NCI-H1436 (cell line): Measurements from ENCODE around the gene AFF2.
A peak's percentile ranks its signal among the peaks of the same experiment; 100 is the strongest.
"Not testable (repeated sequence)": the region's sequence is repeated elsewhere in the genome, so short reads cannot be mapped to it uniquely, and the experiment has no call there.

ENCODE experiments used
- DNase-seq: peaks from one replicate; lab custom pipeline; 2025; lab: John Stamatoyannopoulos, UW

Gene AFF2

DNA sequence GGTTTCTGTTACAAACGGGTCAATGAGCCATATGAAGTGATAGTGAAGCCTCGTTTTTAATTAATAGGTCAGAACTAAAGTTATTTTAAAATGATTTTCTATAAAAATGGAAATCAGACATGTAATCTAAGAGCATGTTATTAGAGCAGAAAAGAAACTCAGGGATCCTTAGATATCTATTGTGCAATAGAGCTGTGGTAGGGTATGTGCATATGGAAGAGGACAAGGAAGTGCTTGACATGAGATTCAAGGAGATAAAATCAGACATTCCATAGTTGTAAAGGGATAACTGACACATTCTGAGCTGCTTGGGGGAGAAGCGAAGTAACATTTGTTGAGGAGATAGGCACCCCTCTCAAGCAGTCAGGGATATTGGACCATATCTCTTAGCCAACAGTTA lies 143.0 kb downstream of the AFF2 start:
- no peak for DNase-seq

DNA sequence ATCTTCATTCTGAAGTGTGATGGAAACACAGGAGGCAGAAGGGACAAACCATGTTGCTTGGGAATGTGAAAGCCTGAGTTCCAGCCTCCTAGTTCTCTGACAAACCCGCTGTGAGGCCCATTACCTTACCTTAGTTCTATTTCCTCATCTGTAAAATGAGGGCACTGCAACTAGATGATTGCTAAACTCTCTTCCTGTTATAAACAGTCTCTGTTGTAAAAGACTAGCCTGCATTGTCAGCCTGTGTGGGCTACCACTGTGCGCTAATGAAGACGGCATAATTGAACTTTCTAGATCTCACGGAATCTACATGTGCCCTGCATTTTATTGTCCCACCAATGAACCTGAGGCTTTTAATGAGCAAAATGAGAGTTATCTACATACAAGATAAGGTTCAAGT lies 147.2 kb downstream of the AFF2 start:
- no peak for DNase-seq

DNA sequence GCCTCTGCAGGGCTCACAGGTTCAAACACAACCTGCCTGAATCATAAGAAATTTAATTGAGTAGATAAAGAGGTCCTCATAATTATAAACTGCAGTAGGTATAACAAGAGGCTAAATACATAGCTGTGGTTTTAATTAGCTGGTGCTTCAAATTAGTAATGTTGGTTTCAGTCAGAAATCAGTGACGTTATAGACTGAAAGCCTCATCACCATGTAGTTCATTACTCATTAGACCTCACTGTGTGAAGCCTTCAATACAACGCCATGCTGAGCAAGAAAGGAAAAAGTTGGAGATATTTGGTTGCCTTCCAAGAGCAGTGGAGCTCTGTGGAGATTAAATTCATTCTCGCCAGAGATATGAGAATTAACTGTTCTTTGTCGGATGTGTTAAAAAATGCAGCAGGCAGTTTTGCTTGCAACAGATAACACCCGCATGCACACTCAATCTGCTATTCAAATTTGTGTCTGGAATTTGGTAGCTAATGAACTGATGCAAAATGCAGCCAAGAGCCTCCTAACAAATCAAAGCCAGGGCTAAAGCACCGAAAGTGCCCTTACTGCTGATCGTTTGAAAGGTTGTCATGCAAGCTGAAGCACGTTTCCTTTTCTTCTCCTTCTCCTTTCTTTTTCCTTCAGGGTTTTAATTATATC lies 148.9 kb downstream of the AFF2 start:
- DNase-seq = no peak

DNA sequence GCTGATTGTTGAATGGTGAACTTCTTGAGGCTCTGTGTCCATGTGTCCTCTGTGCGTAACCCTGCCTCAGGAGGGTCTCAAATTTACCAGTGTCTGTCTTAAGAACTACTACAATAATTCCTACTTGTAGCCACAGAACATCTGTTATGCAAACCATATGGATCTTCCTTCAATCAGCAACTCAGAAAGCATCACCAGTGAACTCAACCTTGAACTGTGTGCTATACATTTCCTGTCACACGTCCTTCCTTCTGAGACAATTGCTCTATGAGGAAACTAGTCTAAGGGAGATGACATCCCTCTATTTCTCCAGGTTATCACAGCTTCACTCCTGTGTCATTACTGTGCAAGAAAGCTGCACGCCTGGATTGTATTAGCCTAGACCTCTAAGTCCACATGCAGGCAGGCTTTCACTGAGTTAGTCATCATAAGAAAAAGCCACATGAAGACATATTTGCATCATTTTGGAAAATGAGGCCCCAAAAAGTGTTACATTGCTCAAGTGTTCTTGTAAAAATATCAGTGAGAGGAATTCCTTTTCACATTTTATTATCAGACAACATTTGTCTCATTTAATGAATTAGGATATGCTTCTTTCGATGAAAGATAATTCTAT lies 157.8 kb downstream of the AFF2 start:
- no peak for DNase-seq

DNA sequence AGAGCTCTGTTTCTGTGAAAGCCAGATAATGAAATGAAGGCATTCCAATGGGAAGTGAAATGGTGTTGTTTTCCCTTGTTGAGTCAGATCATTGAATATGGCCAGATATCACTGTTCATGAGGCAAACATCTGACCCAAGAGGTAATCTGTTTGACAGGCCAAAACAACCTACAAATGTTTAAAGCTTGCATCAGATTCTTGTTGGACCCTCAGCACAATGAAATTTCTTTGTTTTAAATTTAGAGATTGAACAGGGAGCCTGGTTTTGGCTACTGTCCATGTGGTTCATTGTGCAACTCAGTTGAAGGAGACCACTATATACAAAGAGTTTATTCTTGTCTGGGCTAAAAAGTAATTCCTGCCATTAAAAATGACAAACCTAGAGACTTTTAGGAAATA lies 159.1 kb downstream of the AFF2 start:
- no peak for DNase-seq

DNA sequence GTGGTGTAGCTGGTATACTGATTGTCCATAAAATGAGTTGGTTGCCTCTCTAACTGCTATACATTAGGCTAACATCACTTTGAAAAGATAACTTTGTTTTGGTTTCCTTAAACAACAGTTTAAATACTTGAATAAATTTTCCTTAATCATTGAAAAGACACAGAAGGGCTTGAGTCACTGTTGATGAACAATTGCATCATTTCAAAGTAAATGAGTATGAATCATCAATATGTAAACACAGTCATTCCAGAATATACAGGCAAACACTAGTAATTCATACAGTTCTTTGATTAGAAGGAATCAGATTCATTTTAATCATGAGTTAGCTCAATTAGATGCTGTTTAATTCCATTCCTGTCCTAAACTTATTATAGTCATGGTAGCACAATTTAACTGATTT lies 160.6 kb downstream of the AFF2 start:
- no peak for DNase-seq

DNA sequence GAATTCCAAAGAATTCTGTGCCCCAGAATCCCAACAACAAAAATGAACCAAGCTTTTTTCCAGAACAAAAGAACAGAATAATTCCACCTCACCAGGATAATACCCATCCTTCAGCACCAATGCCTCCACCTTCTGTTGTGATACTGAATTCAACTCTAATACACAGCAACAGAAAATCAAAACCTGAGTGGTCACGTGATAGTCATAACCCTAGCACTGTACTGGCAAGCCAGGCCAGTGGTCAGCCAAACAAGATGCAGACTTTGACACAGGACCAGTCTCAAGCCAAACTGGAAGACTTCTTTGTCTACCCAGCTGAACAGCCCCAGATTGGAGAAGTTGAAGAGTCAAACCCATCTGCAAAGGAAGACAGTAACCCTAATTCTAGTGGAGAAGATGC lies 161.6 kb downstream of the AFF2 start:
- DNase-seq = no peak

DNA sequence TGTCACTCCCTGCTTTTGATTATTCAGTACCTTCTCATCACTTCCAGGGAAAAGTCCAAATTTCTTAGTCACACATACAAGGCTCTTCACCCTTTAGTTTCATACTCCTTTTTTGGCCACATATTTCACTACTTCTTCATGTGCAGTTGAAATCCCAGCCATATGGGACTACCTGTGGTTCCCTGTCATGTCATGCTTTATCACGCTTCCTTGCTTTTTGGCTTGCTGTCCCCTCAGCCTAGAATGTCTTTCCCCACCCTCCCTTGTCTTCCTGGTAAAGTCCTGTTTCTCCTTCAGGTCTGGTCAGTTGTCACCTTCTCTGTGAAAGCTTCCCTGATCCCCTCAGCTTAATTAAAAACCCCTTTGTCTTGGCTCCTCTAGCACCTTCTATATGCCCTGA lies 163.8 kb downstream of the AFF2 start:
- no peak for DNase-seq

DNA sequence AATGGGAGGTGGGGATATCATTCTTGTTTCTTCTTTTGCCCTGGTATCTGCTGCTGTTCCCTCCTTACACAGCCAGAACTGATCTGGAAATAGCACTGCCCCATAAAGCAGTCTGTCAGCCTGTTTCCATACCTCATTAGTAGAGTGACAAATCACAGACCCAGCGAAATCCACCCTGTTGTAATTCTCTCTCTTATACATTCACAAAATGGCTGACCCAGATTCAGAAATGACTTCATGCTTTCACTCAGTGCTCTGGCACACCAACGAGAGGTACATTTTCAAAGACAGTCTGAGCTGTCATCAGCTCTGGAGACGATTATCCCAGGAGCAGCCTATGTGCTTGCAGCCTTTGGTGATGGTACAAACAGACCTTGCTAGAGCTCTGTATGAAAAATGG lies 164.6 kb downstream of the AFF2 start:
- no peak for DNase-seq

DNA sequence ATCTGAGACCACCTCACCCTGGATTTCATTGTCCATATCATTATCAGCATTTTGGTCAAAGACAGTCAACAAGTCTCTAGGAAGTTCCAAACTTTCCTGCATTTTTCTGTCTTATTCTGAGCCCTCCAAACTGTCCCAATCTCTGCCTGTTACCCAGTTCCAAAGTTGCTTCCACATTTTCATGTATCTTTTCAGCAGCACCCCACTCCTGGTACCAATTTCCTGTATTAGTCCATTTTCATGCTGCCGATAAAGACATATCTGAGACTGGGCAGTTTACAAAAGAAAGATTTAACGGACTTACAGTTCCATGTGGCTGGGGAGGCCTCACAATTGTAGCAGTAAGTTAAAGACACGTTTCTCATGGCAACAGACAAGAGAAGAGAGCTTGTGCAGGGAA lies 168.8 kb downstream of the AFF2 start:
- DNase-seq = not testable (repeated sequence)

DNA sequence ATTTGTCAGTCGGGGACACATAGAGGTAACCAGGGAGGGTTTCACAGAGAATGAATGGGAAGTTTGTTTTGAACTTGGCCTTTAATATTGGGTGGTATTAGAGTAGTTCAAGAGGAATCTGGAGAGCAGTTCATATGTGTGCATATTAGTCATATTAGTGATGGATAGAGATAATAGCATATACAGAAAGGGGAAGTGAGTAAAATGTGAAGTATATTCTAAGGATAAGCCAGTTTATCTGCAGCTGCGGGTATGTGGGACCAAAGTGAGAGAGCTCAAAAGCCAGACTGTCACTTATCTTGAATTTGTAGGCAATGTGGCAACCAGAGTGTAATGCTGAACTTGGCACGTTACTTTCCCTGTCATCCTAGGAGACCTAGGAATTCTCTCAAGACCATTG lies 169.9 kb downstream of the AFF2 start:
- no peak for DNase-seq

DNA sequence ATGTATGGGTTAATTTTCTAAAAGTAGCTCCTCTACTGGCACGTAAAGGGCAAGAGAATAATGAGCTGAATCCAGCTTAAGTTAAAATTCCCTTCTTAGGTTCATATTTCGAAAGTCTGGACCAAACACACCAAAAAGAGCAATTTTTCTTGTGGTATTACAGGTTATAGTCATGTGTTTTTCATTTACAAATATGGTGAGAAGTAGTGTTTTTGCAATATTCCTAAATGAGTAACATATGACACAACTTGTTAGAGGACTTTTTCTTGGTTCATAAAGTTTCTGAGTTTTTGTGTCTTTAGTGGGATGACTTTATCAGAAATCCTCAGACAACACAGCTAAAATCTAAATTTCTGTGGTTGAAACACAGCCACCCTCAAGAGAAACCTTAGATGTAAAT lies 172.1 kb downstream of the AFF2 start:
- DNase-seq = no peak

DNA sequence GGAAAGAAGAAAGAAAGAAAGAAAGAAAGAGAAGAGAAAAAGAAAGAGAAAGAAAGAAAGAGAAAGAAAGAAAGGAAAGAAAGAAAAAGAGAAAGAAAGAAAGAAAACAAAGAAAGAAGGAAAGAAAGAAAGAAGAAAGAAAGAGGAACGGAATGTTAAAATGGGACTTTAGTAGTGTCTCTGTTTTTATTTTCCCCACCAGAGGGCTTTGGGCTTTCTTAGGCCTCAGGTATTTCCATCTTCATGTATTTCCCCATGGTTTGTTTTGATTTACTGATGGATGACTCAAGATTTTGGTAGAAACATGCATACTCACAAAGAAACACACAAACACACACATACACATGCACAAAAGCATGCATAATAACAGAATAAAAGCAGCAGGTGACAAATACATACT lies 181.2 kb downstream of the AFF2 start:
- DNase-seq = no peak

DNA sequence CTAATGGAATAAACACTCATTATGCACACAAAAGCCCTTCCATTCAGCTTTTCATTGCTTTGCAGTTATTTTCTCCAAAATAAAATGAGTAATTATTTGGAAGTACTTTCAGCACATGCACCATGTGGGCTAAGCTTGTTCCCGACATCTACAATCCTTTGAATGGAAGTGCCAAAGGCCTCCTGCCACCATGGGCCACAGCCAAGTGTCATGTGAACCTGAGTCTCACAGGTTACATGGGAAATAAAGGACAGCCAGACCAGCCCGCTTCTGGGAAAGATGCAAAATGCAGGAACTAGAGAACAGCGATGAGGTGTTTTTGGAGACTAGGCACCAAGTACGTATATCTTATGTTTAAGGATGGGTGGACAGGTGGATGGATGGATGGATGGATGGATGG lies 181.8 kb downstream of the AFF2 start:
- DNase-seq = no peak

DNA sequence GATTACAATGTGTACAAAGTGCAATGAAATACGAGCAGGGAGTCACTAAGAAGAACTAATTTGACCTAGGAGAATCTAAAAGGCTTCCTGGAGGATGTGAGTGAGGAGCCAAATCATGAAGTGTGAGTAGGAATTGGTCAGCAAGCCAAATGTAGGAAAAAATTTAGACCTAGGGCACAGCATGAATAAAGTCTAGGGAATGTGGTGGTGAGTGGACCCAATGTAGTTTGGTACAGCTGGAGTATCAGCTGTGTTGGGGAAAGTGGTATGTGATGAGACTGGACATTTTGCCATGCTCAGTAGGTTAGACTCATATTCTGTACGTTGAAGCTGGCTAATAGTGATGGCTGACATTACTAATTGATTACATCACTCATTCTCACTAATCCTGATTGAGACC lies 191.0 kb downstream of the AFF2 start:
- no peak for DNase-seq

DNA sequence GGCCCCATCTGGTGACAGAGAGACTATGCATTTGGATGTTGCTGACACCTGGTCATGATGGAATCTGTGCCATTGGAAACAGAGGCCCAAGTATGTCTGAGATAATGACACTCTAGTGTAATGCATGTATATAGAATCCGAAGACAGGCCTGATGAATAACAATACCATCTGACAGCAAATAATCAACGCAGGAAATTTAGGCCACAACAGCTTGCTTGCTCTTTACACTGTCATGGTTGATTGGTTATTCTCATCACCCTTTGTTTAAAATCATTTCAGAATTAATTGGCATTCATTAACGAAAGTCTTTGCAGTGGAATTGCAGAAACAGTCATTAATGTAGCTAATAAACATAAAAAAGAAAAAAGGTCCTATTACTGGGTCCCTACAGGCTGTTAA lies 194.8 kb downstream of the AFF2 start:
- no peak for DNase-seq

DNA sequence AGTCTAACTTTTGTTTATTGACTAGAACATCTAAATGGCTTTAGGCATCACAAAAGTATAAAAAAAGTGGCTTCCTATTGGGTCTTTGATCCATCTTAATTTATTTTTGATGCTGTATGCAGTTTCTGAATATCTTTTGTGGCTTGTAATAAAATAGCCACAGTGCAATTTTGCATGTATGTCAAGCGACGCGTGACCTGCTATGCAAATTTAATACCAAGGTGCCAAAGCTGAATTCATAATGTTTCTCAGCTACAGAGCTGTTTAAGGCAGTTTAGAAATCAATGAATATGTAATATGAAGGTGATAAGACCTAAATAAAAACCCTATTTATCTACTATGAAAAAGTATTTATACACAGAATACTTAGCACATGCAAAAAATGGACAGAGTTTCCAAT lies 197.8 kb downstream of the AFF2 start:
- DNase-seq = no peak

DNA sequence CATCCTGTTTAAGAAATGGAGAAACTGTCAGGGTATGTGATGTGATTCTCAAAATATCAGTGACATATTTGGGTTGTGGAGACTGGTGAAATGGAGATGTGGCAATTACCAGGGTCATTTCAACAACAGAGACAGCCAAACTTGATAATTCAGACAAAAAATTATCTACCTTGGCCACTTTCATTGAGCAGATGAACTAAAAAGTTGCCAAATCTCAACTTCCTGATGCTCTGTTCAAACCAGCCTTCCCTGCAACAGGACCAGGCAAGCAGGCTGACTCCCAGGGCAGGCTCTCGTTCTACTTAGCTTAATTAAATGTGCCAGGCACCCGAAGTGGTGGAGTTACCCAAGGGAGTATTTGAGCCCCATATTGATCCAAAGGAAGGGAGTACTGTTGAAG lies 199.6 kb downstream of the AFF2 start:
- DNase-seq = peak; percentile 23

DNA sequence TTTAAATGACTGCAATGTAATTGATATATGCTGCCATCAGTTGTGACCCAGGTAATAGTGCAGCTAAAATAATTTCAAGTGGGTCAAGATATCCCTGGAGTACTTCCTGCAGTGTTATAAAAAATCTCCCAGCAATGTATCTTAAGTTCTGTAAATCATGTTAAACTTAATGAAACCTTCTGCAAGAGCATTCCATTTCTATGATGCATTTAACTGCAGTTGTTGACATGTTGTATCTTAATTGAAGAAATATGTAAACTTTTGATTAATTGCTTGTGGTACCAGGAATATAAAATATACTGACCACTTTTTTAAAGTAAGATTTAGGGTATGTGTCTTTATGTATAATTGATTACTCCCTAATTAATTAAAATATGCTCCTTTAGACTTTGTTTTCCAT lies 213.6 kb downstream of the AFF2 start:
- no peak for DNase-seq

DNA sequence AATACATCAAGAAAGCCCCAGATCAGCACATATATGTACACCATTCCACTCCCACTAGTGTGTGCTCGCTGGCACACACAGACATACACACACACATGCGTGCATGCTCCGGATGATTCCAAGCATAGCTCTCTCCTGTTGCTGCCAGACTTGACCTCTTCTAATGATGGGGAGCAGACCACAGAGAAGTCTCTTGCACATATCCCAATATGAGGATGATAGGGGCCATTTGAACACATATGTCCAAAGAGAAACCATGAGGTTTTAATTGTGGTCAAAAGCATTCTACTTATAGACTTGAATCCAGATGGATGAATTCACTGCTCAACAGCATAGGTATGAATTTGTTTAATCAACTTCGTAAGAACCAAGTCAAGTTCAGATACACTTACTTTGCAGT lies 214.9 kb downstream of the AFF2 start:
- no peak for DNase-seq

DNA sequence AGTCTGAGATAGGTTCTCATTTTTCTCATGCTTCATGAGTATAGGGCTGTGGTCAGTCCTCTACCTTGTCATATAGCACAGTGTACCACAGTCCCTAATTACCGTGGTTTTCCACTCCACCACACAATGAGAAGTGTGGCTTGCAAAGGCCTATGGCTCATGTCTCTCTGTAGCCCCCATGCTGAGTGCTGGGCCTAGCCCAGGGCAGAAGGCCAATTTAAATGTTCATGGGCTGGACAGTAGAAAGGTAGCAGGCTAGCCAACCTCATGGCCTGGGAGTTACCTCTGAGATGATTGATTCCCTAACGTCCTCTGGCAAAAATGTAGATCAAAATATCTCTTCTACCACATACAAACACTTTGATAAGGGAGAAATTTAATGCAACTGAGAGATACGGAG lies 222.5 kb downstream of the AFF2 start:
- DNase-seq = no peak

DNA sequence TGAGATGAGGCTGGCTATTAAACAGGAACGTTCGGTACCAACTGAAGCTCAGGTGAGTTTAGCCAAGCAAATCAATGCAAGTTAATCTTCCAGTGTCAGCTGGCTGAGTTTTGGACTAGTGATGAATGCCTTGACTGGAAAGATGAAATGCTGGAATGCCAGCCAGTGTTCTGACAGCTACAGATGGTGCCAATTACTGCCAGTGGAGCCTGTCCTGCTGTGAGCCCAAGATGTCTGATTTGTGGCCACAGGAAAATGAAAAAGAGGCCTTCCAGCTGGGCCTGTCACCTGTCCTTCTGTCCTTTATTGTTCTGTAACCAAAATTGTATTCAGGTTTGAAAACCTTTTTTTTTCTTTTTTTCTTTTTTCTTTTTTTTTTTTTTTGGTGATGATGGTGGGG lies 223.1 kb downstream of the AFF2 start:
- no peak for DNase-seq

DNA sequence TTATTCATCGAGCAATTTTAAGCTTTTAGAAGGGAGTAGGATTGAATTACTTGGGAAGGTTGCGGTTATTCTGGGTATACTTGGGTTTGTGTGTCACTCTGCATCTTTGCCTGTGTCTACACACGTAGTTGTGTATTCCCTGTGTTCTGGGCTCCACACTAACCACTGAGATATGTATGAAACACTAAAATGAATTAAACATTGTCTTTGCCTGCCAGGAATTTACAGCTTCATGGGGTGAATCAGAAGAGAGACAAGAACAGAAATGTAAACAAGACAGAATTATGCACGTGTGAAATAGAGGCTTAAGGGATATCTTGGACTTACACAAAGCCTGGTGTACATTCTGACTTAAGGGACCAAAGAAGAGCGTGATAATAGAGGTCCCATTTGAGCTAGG lies 228.5 kb downstream of the AFF2 start:
- no peak for DNase-seq

DNA sequence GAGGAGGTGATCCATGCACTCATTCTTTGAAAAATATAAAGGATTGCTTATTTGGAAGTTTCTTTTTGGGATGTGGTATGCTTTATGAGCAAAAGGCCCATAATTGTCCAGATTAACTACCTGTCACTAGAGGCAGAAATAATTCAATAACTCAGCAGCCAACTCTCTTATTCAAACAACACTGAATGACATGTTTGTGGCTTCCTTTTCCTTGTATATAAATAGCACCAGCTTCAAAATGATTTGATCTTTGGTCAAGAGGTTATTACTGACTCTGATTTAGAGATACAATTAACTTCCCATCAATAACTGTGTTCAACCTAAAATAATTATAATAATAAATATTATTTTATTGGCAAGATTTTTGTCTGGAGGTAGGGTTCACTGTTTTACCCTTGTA lies 232.3 kb downstream of the AFF2 start:
- DNase-seq = no peak
